GM21423 (cell line): ENCODE data around the gene TRIM67.
A peak's percentile ranks its signal among the peaks of the same experiment; 100 is the strongest.
"Not testable (repeated sequence)": the region's sequence is repeated elsewhere in the genome, so short reads cannot be mapped to it uniquely, and the experiment has no call there.

Experiments
- ATAC-seq: cut with Tn5 transposase; IDR thresholded peaks from one replicate; pipeline ENCODE4 v1.9.1; 2021; ENCODE audit warnings: mild to moderate bottlenecking, moderate library complexity; ENCODE audit not compliant: unreplicated experiment

TRIM67 gene

GRCh38 chr1:231201979-231202633, 40.2 kb downstream of the TRIM67 start:
- no peak for ATAC-seq

- no peak for ATAC-seq
Measured at GRCh38 chr1:231203259-231204057, 41.6 kb downstream of the TRIM67 start.

GRCh38 chr1:231206856-231207255, 45.0 kb downstream of the TRIM67 start:
- ATAC-seq: no peak

- ATAC-seq: no peak
Measured at GRCh38 chr1:231207437-231207836, 45.6 kb downstream of the TRIM67 start.

- ATAC-seq: no peak
Measured at GRCh38 chr1:231208980-231209379, 47.1 kb downstream of the TRIM67 start.

- ATAC-seq: no peak
Measured at GRCh38 chr1:231209531-231209930, 47.7 kb downstream of the TRIM67 start.

- ATAC-seq: no peak
Measured at GRCh38 chr1:231210126-231210525, 48.3 kb downstream of the TRIM67 start.

GRCh38 chr1:231211005-231211857, 49.4 kb downstream of the TRIM67 start:
- ATAC-seq: peak; percentile 80

- ATAC-seq: not testable (repeated sequence)
Measured at GRCh38 chr1:231212301-231212700, 50.4 kb downstream of the TRIM67 start.

- no peak for ATAC-seq
Measured at GRCh38 chr1:231213831-231214573, 52.1 kb downstream of the TRIM67 start.

GRCh38 chr1:231214918-231215680, 53.2 kb downstream of the TRIM67 start:
- no peak for ATAC-seq

GRCh38 chr1:231215681-231216385, 54.0 kb downstream of the TRIM67 start:
- no peak for ATAC-seq

GRCh38 chr1:231216498-231216897, 54.6 kb downstream of the TRIM67 start:
- no peak for ATAC-seq

- no peak for ATAC-seq
Measured at GRCh38 chr1:231217056-231217455, 55.2 kb downstream of the TRIM67 start.

GRCh38 chr1:231218078-231218477, 56.2 kb downstream of the TRIM67 start:
- no peak for ATAC-seq

GRCh38 chr1:231219422-231220401, 57.9 kb downstream of the TRIM67 start:
- ATAC-seq: no peak

GRCh38 chr1:231220801-231221200, 58.9 kb downstream of the TRIM67 start:
- ATAC-seq: no peak

- ATAC-seq: no peak
Measured at GRCh38 chr1:231226156-231226555, 64.3 kb downstream of the TRIM67 start.
